T-helper 2 cell treated with Interferon-gamma antibody and Interleukin-4, amounts not matched to agents 5 μg/mL and 100 μg/mL, for 36 hours (primary cell): ENCODE results near the gene PTTG1IP.

Experiments used
- DNase-seq: peaks from one replicate; pipeline ENCODE4 v3.0.0; 2021; ENCODE audit warnings: low spot score
- H3K27ac Mint-ChIP-seq: one replicate; pipeline ENCODE4 v1.8.0; 2021; ENCODE audit warnings: mild to moderate bottlenecking, mixed read lengths
- H3K27me3 Mint-ChIP-seq: one replicate; pipeline ENCODE4 v1.8.0; 2021; ENCODE audit warnings: low read depth, mixed read lengths
- H3K36me3 Mint-ChIP-seq: one replicate; pipeline ENCODE4 v1.8.0; 2021; ENCODE audit warnings: low read depth, mixed read lengths
- H3K4me1 Mint-ChIP-seq: one replicate; pipeline ENCODE4 v1.8.0; 2021; ENCODE audit warnings: low read depth, mixed read lengths
- H3K4me3 Mint-ChIP-seq: one replicate; pipeline ENCODE4 v1.8.0; 2022; ENCODE audit warnings: mild to moderate bottlenecking, moderate library complexity, mixed read lengths
- H3K9me3 Mint-ChIP-seq: one replicate; pipeline ENCODE4 v1.8.0; 2021; ENCODE audit warnings: mixed read lengths

Gene PTTG1IP

GRCh38 chr21:44848821-44849521 lies 24.5 kb downstream of the PTTG1IP start:
- no peak for DNase-seq
- H3K4me1 Mint-ChIP-seq: peaks cover 25% of the 10 kb centered on the region
- H3K27me3 Mint-ChIP-seq: peaks cover 2% of the 10 kb centered on the region
- peaks cover 36% of the 10 kb centered on the region for H3K36me3 Mint-ChIP-seq
- no peak overlapping the region for H3K4me3 Mint-ChIP-seq
- no peak overlapping the region for H3K27ac Mint-ChIP-seq
- no peaks in the 10 kb centered on the region for H3K9me3 Mint-ChIP-seq

GRCh38 chr21:44847261-44848056 lies 26.0 kb downstream of the PTTG1IP start:
- H3K27ac Mint-ChIP-seq: no peak overlapping the region
- H3K9me3 Mint-ChIP-seq: no peaks in the 10 kb centered on the region
- peaks cover 22% of the 10 kb centered on the region for H3K4me1 Mint-ChIP-seq
- no peak overlapping the region for H3K4me3 Mint-ChIP-seq
- peaks cover 4% of the 10 kb centered on the region for H3K27me3 Mint-ChIP-seq
- DNase-seq: no peak
- H3K36me3 Mint-ChIP-seq: peaks cover 26% of the 10 kb centered on the region

- Mint-ChIP-seq H3K27ac (peak overlapping the region; percentile 62), H3K27me3 (peaks cover 4% of the 10 kb centered on the region), H3K9me3 (no peaks in the 10 kb centered on the region), H3K4me1 (peaks cover 15% of the 10 kb centered on the region), H3K4me3 (peak overlapping the region; percentile 63), H3K36me3 (peaks cover 22% of the 10 kb centered on the region)
- peak; percentile 33 for DNase-seq
These were observed 26.8 kb downstream of the PTTG1IP start for GRCh38 chr21:44846485-44847260.

GRCh38 chr21:44846224-44846484 lies 27.3 kb downstream of the PTTG1IP start:
- peak overlapping the region; percentile 62 for H3K27ac Mint-ChIP-seq
- peaks cover 10% of the 10 kb centered on the region for H3K4me1 Mint-ChIP-seq
- no peak for DNase-seq
- peaks cover 4% of the 10 kb centered on the region for H3K27me3 Mint-ChIP-seq
- peak overlapping the region; percentile 63 for H3K4me3 Mint-ChIP-seq
- no peaks in the 10 kb centered on the region for H3K9me3 Mint-ChIP-seq
- H3K36me3 Mint-ChIP-seq: peaks cover 17% of the 10 kb centered on the region

- peak; percentile 67 for DNase-seq
- no peaks in the 10 kb centered on the region for H3K9me3 Mint-ChIP-seq
- peaks cover 12% of the 10 kb centered on the region for H3K36me3 Mint-ChIP-seq
- H3K27ac Mint-ChIP-seq: peak overlapping the region; percentile 62
- peaks cover 7% of the 10 kb centered on the region for H3K4me1 Mint-ChIP-seq
- peak overlapping the region; percentile 63 for H3K4me3 Mint-ChIP-seq
- peaks cover 4% of the 10 kb centered on the region for H3K27me3 Mint-ChIP-seq
These were observed 27.9 kb downstream of the PTTG1IP start for GRCh38 chr21:44845418-44846223.

GRCh38 chr21:44844256-44844655 lies 29.2 kb downstream of the PTTG1IP start:
- Mint-ChIP-seq H3K9me3 (no peaks in the 10 kb centered on the region), H3K4me1 (peaks cover 7% of the 10 kb centered on the region), H3K27me3 (peaks cover 4% of the 10 kb centered on the region), H3K4me3 (no peak overlapping the region), H3K36me3 (peaks cover 5% of the 10 kb centered on the region), H3K27ac (no peak overlapping the region)
- no peak for DNase-seq

GRCh38 chr21:44842721-44843445 lies 30.6 kb downstream of the PTTG1IP start:
- no peaks in the 10 kb centered on the region for H3K9me3 Mint-ChIP-seq
- no peaks in the 10 kb centered on the region for H3K36me3 Mint-ChIP-seq
- no peak for DNase-seq
- H3K27ac Mint-ChIP-seq: no peak overlapping the region
- H3K4me1 Mint-ChIP-seq: peaks cover 7% of the 10 kb centered on the region
- no peak overlapping the region for H3K4me3 Mint-ChIP-seq
- peaks cover 4% of the 10 kb centered on the region for H3K27me3 Mint-ChIP-seq

GRCh38 chr21:44842087-44842486 lies 31.4 kb downstream of the PTTG1IP start:
- Mint-ChIP-seq H3K9me3 (no peaks in the 10 kb centered on the region), H3K27me3 (peaks cover 4% of the 10 kb centered on the region), H3K4me3 (no peak overlapping the region), H3K27ac (no peak overlapping the region), H3K36me3 (no peaks in the 10 kb centered on the region), H3K4me1 (peaks cover 7% of the 10 kb centered on the region)
- no peak for DNase-seq

- H3K4me1 Mint-ChIP-seq: no peaks in the 10 kb centered on the region
- no peak overlapping the region for H3K4me3 Mint-ChIP-seq
- no peaks in the 10 kb centered on the region for H3K36me3 Mint-ChIP-seq
- H3K27me3 Mint-ChIP-seq: peaks cover 4% of the 10 kb centered on the region
- no peaks in the 10 kb centered on the region for H3K9me3 Mint-ChIP-seq
- H3K27ac Mint-ChIP-seq: no peak overlapping the region
- DNase-seq: no peak
These were observed 32.7 kb downstream of the PTTG1IP start for GRCh38 chr21:44840771-44841170.

GRCh38 chr21:44838951-44839350 lies 34.5 kb downstream of the PTTG1IP start:
- H3K9me3 Mint-ChIP-seq: no peaks in the 10 kb centered on the region
- H3K27me3 Mint-ChIP-seq: peaks cover 2% of the 10 kb centered on the region
- H3K4me3 Mint-ChIP-seq: no peak overlapping the region
- no peak overlapping the region for H3K27ac Mint-ChIP-seq
- H3K36me3 Mint-ChIP-seq: no peaks in the 10 kb centered on the region
- no peaks in the 10 kb centered on the region for H3K4me1 Mint-ChIP-seq
- no peak for DNase-seq

GRCh38 chr21:44838039-44838895 lies 35.2 kb downstream of the PTTG1IP start:
- Mint-ChIP-seq H3K4me1 (no peaks in the 10 kb centered on the region), H3K27me3 (peaks cover 2% of the 10 kb centered on the region), H3K4me3 (no peak overlapping the region), H3K9me3 (no peaks in the 10 kb centered on the region), H3K36me3 (no peaks in the 10 kb centered on the region), H3K27ac (no peak overlapping the region)
- no peak for DNase-seq

GRCh38 chr21:44837537-44837936 lies 36.0 kb downstream of the PTTG1IP start:
- peaks cover under 1% of the 10 kb centered on the region for H3K27me3 Mint-ChIP-seq
- H3K27ac Mint-ChIP-seq: no peak overlapping the region
- H3K9me3 Mint-ChIP-seq: no peaks in the 10 kb centered on the region
- H3K36me3 Mint-ChIP-seq: no peaks in the 10 kb centered on the region
- DNase-seq: no peak
- H3K4me3 Mint-ChIP-seq: no peak overlapping the region
- no peaks in the 10 kb centered on the region for H3K4me1 Mint-ChIP-seq
